ENCODE measurements around the gene MRGPRE.

MRGPRE gene

GRCh38 chr11:3177931-3178330 lies 54.3 kb downstream of the MRGPRE start:
- no peak for DNase-seq
